Psoas muscle (tissue), 8 donors: ENCODE measurements around the gene SFXN4. TPM values are rescaled to one million over a fixed set of nuclear protein-coding genes. Genes with fewer than 3 reads are reported as not detected.
A peak's percentile ranks its signal among the peaks of the same experiment; 100 is the strongest.

Source experiments
- ATAC-seq, 4 donors: fragments of 200-7000 bp; cut with Tn5 transposase; one replicate each; pipeline ENCODE4 v1.9.1; 2020; ENCODE audit warnings: moderate library complexity in 3 of 4, mild to moderate bottlenecking in 2 of 4
- DNase-seq, 2 donors: peaks; one replicate each; pipeline ENCODE4 v3.0.0-alpha.2; 2020
- H3K27ac ChIP-seq: fragments of 200-600 bp; one replicate; pipeline ENCODE4 v1.8.0; 2022
- H3K27me3 ChIP-seq, 3 donors: fragments of 200-600 bp in 1 of 3; one replicate each; pipeline versions ENCODE4 v1.6.1 to v1.8.0; 2013 to 2022; ENCODE audit warnings: low read length in 2 of 3, mild to moderate bottlenecking in 2 of 3, moderate library complexity in 1 of 3; ENCODE audit not compliant: insufficient read depth in 3 of 3
- H3K36me3 ChIP-seq, 2 donors: fragments of 200-600 bp in 1 of 2; one replicate each; pipeline versions ENCODE4 v1.6.1 to v1.8.0; 2013 to 2022; ENCODE audit warnings: low read depth in 1 of 2, mild to moderate bottlenecking in 1 of 2, moderate library complexity in 1 of 2; ENCODE audit not compliant: insufficient read depth in 1 of 2
- H3K4me1 ChIP-seq: fragments of 200-600 bp; one replicate; pipeline ENCODE4 v1.8.0; 2022
- H3K4me3 ChIP-seq: fragments of 200-600 bp; one replicate; pipeline ENCODE4 v1.8.0; 2022; ENCODE audit warnings: mild to moderate bottlenecking
- H3K9me3 ChIP-seq: fragments of 200-600 bp; one replicate; pipeline ENCODE4 v1.8.0; 2022
- WGBS, 3 donors: extraction: QIAGEN DNeasy Blood & Tissue Kit; methylation state at CpG; one replicate each; pipeline versions ENCODE4 v1.1.6 to v1.1.7; 2013; 5-methylcytosine and 5-hydroxymethylcytosine counted together
- intact Hi-C, 2 donors: fragments of 100-400 bp; cut with DNase I; formaldehyde crosslinking; loops; one replicate each; pipeline versions ENCODE4 v1.11.0 to v1.14.2; 2022
- polyA plus RNA-seq, 3 donors: library from polyadenylated mRNA; stranded (reverse); fragments of 200-250 nt; gene quantifications; one replicate each; pipeline ENCODE4 v1.2.3, GENCODE V29; 2013
- total RNA-seq, 4 donors: library from RNA; stranded (reverse); fragmentation: NEBNext Ultra II Directional in 2 of 4; extraction: Animal tissue kit (Norgen Biotek cat#: 25700) in 2 of 4; gene quantifications; one replicate each; pipeline versions ENCODE4 v1.2.1 to v1.2.4, GENCODE V29; 2021 to 2023
- TF ChIP-seq, protein P1 (sequence below): fragments of 200-600 bp; IDR thresholded peaks from one replicate; pipeline ENCODE4 v1.8.0; 2022; ENCODE audit warnings: antibody characterized with exemption
- donor health status: healthy with polysubstance abuse.
- donor health status: DM: no; HTN: no; CAD: no; lungs with moderate emphysema.
- donor health status: Bipolar disorder and iron deficiency.
- donor health status: healthy.
- donor health status: DM: yes; HTN: yes; CAD: no.
- donor health status: DM: no; HTN: no; CAD: no.
- donor health status: DM: no; HTN: no; CAD: no.
- donor health status: DM: yes; HTN: yes; CAD: no.

SFXN4 gene
- total and polyA plus RNA-seq, 7 donors: 37.1 to 67.2 (median 48.9) TPM

- Histone ChIP-seq H3K27ac (peak overlapping the region; percentile 21), H3K4me3 (no peak overlapping the region), H3K4me1 (peaks cover 24% of the 10 kb centered on the region), H3K9me3 (no peaks in the 10 kb centered on the region), H3K27me3 (no peaks in the 10 kb centered on the region), H3K36me3 (peaks cover 9 to 57% of the 10 kb centered on the region in 2 donors)
- 90 to 97% (median 92%) methylated on average over 6 of the region's 6 CpGs for WGBS, 3 donors
- ATAC-seq (no peak), DNase-seq (peak in 1 of 2 donors; percentile 9)
- intact Hi-C loops: no loop called here
- TF ChIP-seq, protein P1, sequence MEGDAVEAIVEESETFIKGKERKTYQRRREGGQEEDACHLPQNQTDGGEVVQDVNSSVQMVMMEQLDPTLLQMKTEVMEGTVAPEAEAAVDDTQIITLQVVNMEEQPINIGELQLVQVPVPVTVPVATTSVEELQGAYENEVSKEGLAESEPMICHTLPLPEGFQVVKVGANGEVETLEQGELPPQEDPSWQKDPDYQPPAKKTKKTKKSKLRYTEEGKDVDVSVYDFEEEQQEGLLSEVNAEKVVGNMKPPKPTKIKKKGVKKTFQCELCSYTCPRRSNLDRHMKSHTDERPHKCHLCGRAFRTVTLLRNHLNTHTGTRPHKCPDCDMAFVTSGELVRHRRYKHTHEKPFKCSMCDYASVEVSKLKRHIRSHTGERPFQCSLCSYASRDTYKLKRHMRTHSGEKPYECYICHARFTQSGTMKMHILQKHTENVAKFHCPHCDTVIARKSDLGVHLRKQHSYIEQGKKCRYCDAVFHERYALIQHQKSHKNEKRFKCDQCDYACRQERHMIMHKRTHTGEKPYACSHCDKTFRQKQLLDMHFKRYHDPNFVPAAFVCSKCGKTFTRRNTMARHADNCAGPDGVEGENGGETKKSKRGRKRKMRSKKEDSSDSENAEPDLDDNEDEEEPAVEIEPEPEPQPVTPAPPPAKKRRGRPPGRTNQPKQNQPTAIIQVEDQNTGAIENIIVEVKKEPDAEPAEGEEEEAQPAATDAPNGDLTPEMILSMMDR: no peak
These were observed 10.7 kb upstream of the SFXN4 start for GRCh38 chr10:119176166-119176565.

- 85 to 87% (median 86%) methylated on average over 2 of the region's 2 CpGs for WGBS, 3 donors
- intact Hi-C loops: no loop called here
- ATAC-seq: no peak
These were observed 8.6 kb upstream of the SFXN4 start for GRCh38 chr10:119174109-119174508.

GRCh38 chr10:119167041-119167440, 1.5 kb upstream of the SFXN4 start:
- WGBS, 3 donors: 80 to 82% (median 82%) methylated on average over 8 of the region's 8 CpGs
- Histone ChIP-seq H3K27ac (peak overlapping the region; percentile 93), H3K9me3 (no peaks in the 10 kb centered on the region), H3K36me3 (peaks cover 8 to 59% of the 10 kb centered on the region in 2 donors), H3K4me3 (no peak overlapping the region), H3K27me3 (no peaks in the 10 kb centered on the region), H3K4me1 (peaks cover 19% of the 10 kb centered on the region)
- no peak for ATAC-seq
- intact Hi-C loops: no loop called here
- TF ChIP-seq, protein P1: no peak
- DNase-seq: no peak

More at GRCh38 chr10:119174109-119174508, 8.6 kb upstream of the SFXN4 start:
- H3K4me3 ChIP-seq: no peak overlapping the region
- peaks cover 12 to 77% of the 10 kb centered on the region in 2 donors for H3K36me3 ChIP-seq
- no peak for DNase-seq
- TF ChIP-seq, protein P1: no peak
- H3K4me1 ChIP-seq: peaks cover 20% of the 10 kb centered on the region
- H3K9me3 ChIP-seq: no peaks in the 10 kb centered on the region
- no peaks in the 10 kb centered on the region for H3K27me3 ChIP-seq
- H3K27ac ChIP-seq: no peak overlapping the region

DNA sequence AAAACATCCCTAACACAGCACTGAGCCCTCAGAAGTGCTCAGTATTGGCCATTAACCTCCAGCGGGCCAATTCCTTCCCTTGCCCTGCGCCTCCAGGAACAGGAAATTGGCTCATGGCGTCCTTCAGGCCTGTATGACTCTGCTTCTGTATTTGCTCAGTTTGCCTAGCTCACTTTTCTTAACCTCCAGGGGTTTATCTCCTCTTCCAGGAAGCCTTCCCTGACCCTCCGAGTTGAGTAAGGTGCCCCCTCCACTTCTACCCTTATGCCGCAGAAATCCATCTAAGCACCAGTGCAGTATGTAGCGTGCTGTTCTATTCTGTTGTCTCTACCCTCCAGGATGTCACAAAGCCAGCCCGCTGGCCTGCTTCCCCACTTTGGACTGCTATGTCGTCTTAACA, 1.1 kb upstream of the SFXN4 start:
- H3K27ac ChIP-seq: peak overlapping the region; percentile 93
- WGBS, 3 donors: 67 to 73% (median 68%) methylated on average over 8 of the region's 8 CpGs
- H3K4me1 ChIP-seq: peaks cover 24% of the 10 kb centered on the region
- peaks cover 6 to 59% of the 10 kb centered on the region in 2 donors for H3K36me3 ChIP-seq
- TF ChIP-seq, protein P1: no peak
- H3K9me3 ChIP-seq: no peaks in the 10 kb centered on the region
- ATAC-seq (no peak), DNase-seq (no peak)
- intact Hi-C loops: no loop called here
- peak overlapping the region; percentile 66 for H3K4me3 ChIP-seq
- no peaks in the 10 kb centered on the region for H3K27me3 ChIP-seq

DNA sequence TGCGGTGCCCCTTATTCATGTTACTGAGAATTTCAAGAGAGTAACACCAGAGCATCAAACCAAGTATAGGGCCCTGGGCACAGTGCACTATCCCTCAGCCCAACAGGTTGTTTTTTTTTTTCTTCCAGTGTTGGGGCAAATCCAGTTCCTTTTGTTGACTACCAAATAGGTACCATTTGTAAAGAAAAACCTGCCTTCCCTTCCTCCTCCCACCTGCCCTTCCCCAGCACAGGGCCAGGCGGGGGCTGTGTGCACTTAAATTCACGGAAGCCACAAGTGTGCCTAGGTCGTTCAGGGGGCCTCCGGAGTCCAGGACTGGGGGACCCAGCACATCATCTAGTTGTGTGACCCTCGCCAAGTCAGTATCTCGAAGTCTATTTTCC, 595 bp upstream of the SFXN4 start:
- TF ChIP-seq, protein P1: no peak
- Histone ChIP-seq H3K36me3 (peaks cover 2 to 59% of the 10 kb centered on the region in 2 donors), H3K4me1 (peaks cover 27% of the 10 kb centered on the region), H3K27me3 (no peaks in the 10 kb centered on the region), H3K4me3 (peak overlapping the region; percentile 66), H3K27ac (peak overlapping the region; percentile 93), H3K9me3 (no peaks in the 10 kb centered on the region)
- 65 to 67% (median 67%) methylated on average over 7 of the region's 7 CpGs for WGBS, 3 donors
- DNase-seq: no peak
- ATAC-seq: no peak
- intact Hi-C loops: no loop called here
